KMS-11 (cell line): Measurements from ENCODE around the gene PCNX1.

ENCODE experiments used
- H2AFZ ChIP-seq: fragments of 200-600 bp; sonication (generic); 2 replicates; pipeline ENCODE4 v1.6.1; 2016; ENCODE audit warnings: antibody characterized with exemption, mixed run types, low read depth
- H3K27ac ChIP-seq: fragments of 200-600 bp; sonication (generic); 2 replicates; pipeline ENCODE4 v1.6.1; 2016; ENCODE audit warnings: mild to moderate bottlenecking, mixed run types
- H3K27me3 ChIP-seq: fragments of 200-600 bp; sonication (generic); 2 replicates; pipeline ENCODE4 v1.6.1; 2017; ENCODE audit warnings: mild to moderate bottlenecking, low read depth, mixed run types, moderate library complexity; ENCODE audit not compliant: insufficient read depth
- H3K36me3 ChIP-seq: fragments of 200-600 bp; sonication (generic); 2 replicates; pipeline ENCODE4 v1.6.1; 2017; ENCODE audit warnings: mild to moderate bottlenecking, mixed run types; ENCODE audit not compliant: insufficient read depth
- H3K4me1 ChIP-seq: fragments of 200-600 bp; sonication (generic); 2 replicates; pipeline ENCODE4 v1.6.1; 2016; ENCODE audit warnings: mild to moderate bottlenecking, low read depth, mixed run types; ENCODE audit not compliant: poor library complexity, severe bottlenecking
- H3K4me2 ChIP-seq: fragments of 200-600 bp; sonication (generic); 2 replicates; pipeline ENCODE4 v1.7.0; 2016; ENCODE audit warnings: mild to moderate bottlenecking, mixed run types
- H3K4me3 ChIP-seq: fragments of 200-600 bp; sonication (generic); IDR thresholded peaks from 2 replicates; pipeline ENCODE4 v1.6.1; 2017; ENCODE audit warnings: low read depth, low read length, mixed read lengths; ENCODE audit not compliant: insufficient read depth
- H3K79me2 ChIP-seq: fragments of 200-600 bp; sonication (generic); 2 replicates; pipeline ENCODE4 v1.6.1; 2016; ENCODE audit warnings: low read depth, mixed run types; ENCODE audit not compliant: insufficient read depth
- H3K9ac ChIP-seq: fragments of 200-600 bp; sonication (generic); 2 replicates; pipeline ENCODE4 v1.6.1; 2016; ENCODE audit warnings: mild to moderate bottlenecking, mixed run types
- H4K20me1 ChIP-seq: fragments of 200-600 bp; sonication (generic); 2 replicates; pipeline ENCODE4 v1.6.1; 2016; ENCODE audit warnings: mild to moderate bottlenecking, mixed run types; ENCODE audit not compliant: insufficient read depth
- TF ChIP-seq, protein P1 (sequence below): fragments of 200-600 bp; sonication (generic); conservative IDR thresholded peaks from 2 replicates; pipeline ENCODE4 v1.6.1; 2017; ENCODE audit warnings: low read depth, mild to moderate bottlenecking, antibody characterized with exemption, low read length, moderate library complexity, mixed read lengths

The PCNX1 gene

DNA sequence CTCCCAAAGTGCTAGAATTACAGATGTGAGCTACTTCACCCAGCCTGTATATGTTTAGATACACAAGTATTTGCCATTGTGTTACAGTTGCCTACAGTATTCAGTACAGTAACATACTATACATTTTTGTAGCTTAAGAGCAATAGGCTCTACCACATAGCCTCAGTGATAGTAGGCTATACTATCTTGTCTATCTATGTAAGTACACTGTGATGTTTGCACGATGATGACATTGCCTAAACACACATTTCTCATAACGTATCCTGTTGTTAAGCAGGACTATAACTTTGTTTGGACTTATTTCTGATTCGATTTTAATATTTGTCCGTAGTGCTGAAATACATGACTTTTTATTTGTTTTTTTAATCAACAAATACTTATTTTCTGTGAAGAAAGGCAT, 129.2 kb downstream of the PCNX1 start:
- Histone ChIP-seq H2AFZ (no peak overlapping the region), H4K20me1 (no peaks in the 10 kb centered on the region), H3K79me2 (no peaks in the 10 kb centered on the region), H3K4me2 (no peak overlapping the region), H3K36me3 (no peaks in the 10 kb centered on the region), H3K27me3 (no peaks in the 10 kb centered on the region), H3K27ac (no peak overlapping the region), H3K4me3 (no peak overlapping the region), H3K4me1 (no peaks in the 10 kb centered on the region), H3K9ac (no peak overlapping the region)
- TF ChIP-seq, protein P1, sequence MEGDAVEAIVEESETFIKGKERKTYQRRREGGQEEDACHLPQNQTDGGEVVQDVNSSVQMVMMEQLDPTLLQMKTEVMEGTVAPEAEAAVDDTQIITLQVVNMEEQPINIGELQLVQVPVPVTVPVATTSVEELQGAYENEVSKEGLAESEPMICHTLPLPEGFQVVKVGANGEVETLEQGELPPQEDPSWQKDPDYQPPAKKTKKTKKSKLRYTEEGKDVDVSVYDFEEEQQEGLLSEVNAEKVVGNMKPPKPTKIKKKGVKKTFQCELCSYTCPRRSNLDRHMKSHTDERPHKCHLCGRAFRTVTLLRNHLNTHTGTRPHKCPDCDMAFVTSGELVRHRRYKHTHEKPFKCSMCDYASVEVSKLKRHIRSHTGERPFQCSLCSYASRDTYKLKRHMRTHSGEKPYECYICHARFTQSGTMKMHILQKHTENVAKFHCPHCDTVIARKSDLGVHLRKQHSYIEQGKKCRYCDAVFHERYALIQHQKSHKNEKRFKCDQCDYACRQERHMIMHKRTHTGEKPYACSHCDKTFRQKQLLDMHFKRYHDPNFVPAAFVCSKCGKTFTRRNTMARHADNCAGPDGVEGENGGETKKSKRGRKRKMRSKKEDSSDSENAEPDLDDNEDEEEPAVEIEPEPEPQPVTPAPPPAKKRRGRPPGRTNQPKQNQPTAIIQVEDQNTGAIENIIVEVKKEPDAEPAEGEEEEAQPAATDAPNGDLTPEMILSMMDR, result no peak

DNA sequence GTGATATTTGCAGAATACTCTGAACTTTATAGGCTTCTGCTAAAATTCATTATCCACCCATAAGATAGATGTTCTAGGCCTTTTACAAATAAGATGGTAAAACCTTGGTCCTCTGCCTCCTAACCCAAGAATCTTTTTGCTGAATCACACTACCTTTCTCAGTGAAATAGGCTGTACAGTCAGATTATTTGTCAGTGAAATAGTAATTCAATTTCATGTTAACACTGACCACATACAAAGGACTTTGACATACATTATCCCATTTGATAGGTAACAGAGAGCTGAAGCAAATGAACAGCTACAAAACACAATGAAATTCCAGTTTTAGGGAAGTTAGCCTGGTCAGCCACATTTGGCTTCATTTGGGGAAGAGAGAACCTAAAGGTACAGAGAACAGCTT, 141.1 kb downstream of the PCNX1 start:
- Histone ChIP-seq H3K36me3 (no peaks in the 10 kb centered on the region), H3K9ac (no peak overlapping the region)

GRCh38 chr14:71049435-71050133, 142.3 kb downstream of the PCNX1 start:
- H3K36me3 ChIP-seq, result no peaks in the 10 kb centered on the region
- H3K27ac ChIP-seq, result no peak overlapping the region
- H3K4me2 ChIP-seq, result no peak overlapping the region
- H4K20me1 ChIP-seq, result no peaks in the 10 kb centered on the region
- H3K4me1 ChIP-seq, result no peaks in the 10 kb centered on the region
- no peaks in the 10 kb centered on the region for H3K79me2 ChIP-seq
- no peak overlapping the region for H3K4me3 ChIP-seq
- TF ChIP-seq, protein P1, result no peak
- H2AFZ ChIP-seq, result no peak overlapping the region
- H3K27me3 ChIP-seq, result no peaks in the 10 kb centered on the region
- no peak overlapping the region for H3K9ac ChIP-seq

More for the DNA sequence above, 141.1 kb downstream of the PCNX1 start:
- H2AFZ ChIP-seq, result no peak overlapping the region
- no peak overlapping the region for H3K4me3 ChIP-seq
- H3K4me1 ChIP-seq, result no peaks in the 10 kb centered on the region
- no peaks in the 10 kb centered on the region for H4K20me1 ChIP-seq
- no peaks in the 10 kb centered on the region for H3K79me2 ChIP-seq
- TF ChIP-seq, protein P1, result no peak
- H3K27me3 ChIP-seq, result no peaks in the 10 kb centered on the region
- no peak overlapping the region for H3K27ac ChIP-seq
- no peak overlapping the region for H3K4me2 ChIP-seq

DNA sequence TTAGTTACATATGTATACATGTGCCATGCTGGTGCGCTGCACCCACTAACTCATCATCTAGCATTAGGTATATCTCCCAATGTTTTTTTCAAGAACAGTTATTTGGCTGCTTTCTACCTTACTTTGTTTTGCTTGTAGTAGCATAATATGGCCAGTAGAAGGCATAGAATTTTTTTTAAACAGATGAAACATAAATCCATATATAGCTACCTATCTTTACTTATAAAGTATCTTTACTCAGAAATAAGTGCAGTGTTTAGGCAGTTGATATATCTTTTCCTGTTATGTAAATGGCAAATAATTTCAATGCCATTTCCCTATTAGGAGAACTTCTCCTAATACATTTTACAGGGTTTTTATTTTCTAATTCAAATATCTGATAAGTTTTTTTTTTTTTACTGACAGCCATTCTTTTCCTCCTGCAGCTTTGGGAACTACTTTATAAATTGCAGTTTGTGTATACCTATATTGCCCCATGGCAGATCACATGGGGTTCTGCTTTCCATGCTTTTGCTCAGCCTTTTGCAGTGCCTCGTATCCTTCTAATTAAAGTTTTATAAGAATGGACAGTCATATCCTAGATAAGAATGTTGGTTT, 143.1 kb downstream of the PCNX1 start:
- Histone ChIP-seq H2AFZ (no peak overlapping the region), H3K4me2 (no peak overlapping the region), H3K79me2 (no peaks in the 10 kb centered on the region), H3K9ac (no peak overlapping the region), H3K4me3 (no peak overlapping the region), H3K27me3 (no peaks in the 10 kb centered on the region), H3K36me3 (no peaks in the 10 kb centered on the region), H3K4me1 (no peaks in the 10 kb centered on the region), H4K20me1 (no peaks in the 10 kb centered on the region), H3K27ac (no peak overlapping the region)
- TF ChIP-seq, protein P1, result 0 out of 2 replicates have a peak, but pooled peaks have one; percentile 27
